ENCODE data around the gene FIBP.

Gene FIBP

GRCh38 chr11:65900125-65900898 lies 12.0 kb upstream of the FIBP start, which contains the start of gene FOSL1:
TSS of gene FOSL1 (minus strand) at chr11:65900388. CDS start at chr11:65900339, 49 bp downstream.
- TF ChIP-seq ZFX (IDR thresholded peaks at IDR 0.05) (no peak), CTCF (conservative IDR thresholded peaks at IDR 0.05) (no peak)
- no peak within 1 kb of the TSS; the same call in 1 of the 2 replicates for H3K27ac ChIP-seq

- TF ChIP-seq CTCF (conservative IDR thresholded peaks at IDR 0.05) (no peak), ZFX (IDR thresholded peaks at IDR 0.05) (no peak)
- H3K27ac ChIP-seq = no peak overlapping the region; the same call in 1 of the 2 replicates
Observed at GRCh38 chr11:65899356-65900124, 11.3 kb upstream of the FIBP start.

- H3K27ac ChIP-seq = no peak overlapping the region
- TF ChIP-seq ZFX (IDR thresholded peaks at IDR 0.05) = no peak
- TF ChIP-seq CTCF (conservative IDR thresholded peaks at IDR 0.05) = no peak
Observed at GRCh38 chr11:65898656-65899355, 10.5 kb upstream of the FIBP start.

- TF ChIP-seq ZFX (IDR thresholded peaks at IDR 0.05) = no peak
- TF ChIP-seq CTCF (conservative IDR thresholded peaks at IDR 0.05) = no peak
- no peak overlapping the region for H3K27ac ChIP-seq
Observed at GRCh38 chr11:65897020-65897471, 8.8 kb upstream of the FIBP start.

GRCh38 chr11:65896034-65896999 lies 8.0 kb upstream of the FIBP start:
- no peak overlapping the region for H3K27ac ChIP-seq
- TF ChIP-seq CTCF (conservative IDR thresholded peaks at IDR 0.05) = no peak
- TF ChIP-seq ZFX (IDR thresholded peaks at IDR 0.05) = no peak

GRCh38 chr11:65895482-65895981 lies 7.3 kb upstream of the FIBP start:
- TF ChIP-seq ZFX (IDR thresholded peaks at IDR 0.05) = no peak
- TF ChIP-seq CTCF (conservative IDR thresholded peaks at IDR 0.05) = no peak
- no peak overlapping the region for H3K27ac ChIP-seq
